Liver (tissue), 9 donors: ENCODE measurements around the gene POLR3GL. TPM values are rescaled to one million over a fixed set of nuclear protein-coding genes. Genes with fewer than 3 reads are reported as not detected.

Experiments
- DNase-seq: peaks from one replicate; pipeline ENCODE4 v3.0.0-alpha.2; 2017; ENCODE audit warnings: low spot score
- H3K27ac ChIP-seq, 2 donors: one replicate each; pipeline ENCODE4 v1.7.0; 2013; ENCODE audit warnings: inconsistent platforms in 2 of 2, low read length in 2 of 2, control low read depth in 1 of 2, low read depth in 1 of 2, mild to moderate bottlenecking in 1 of 2
- H3K27me3 ChIP-seq, 4 donors: one replicate each; pipeline versions ENCODE4 v1.6.1 to v1.7.0; 2013; ENCODE audit warnings: low read length in 3 of 4, inconsistent platforms in 1 of 4, mild to moderate bottlenecking in 1 of 4, moderate library complexity in 1 of 4; ENCODE audit not compliant: control insufficient read depth in 4 of 4, insufficient read depth in 4 of 4
- H3K36me3 ChIP-seq, 4 donors: one replicate each; pipeline versions ENCODE4 v1.6.1 to v1.7.0; 2013; ENCODE audit warnings: low read length in 3 of 4, mild to moderate bottlenecking in 3 of 4, low read depth in 1 of 4, moderate library complexity in 1 of 4; ENCODE audit not compliant: control insufficient read depth in 4 of 4, insufficient read depth in 3 of 4
- H3K4me1 ChIP-seq, 4 donors: one replicate each; pipeline versions ENCODE4 v1.6.1 to v1.7.0; 2013; ENCODE audit warnings: low read length in 3 of 4, mild to moderate bottlenecking in 3 of 4, moderate library complexity in 1 of 4; ENCODE audit not compliant: control insufficient read depth in 4 of 4, insufficient read depth in 4 of 4
- H3K4me3 ChIP-seq, 3 donors: one replicate each; pipeline versions ENCODE4 v1.6.1 to v1.7.0; 2013; ENCODE audit warnings: low read length in 3 of 3, control low read depth in 1 of 3, low read depth in 1 of 3, mild to moderate bottlenecking in 1 of 3
- H3K9ac ChIP-seq, 2 donors: one replicate each; pipeline ENCODE4 v1.7.0; 2013; ENCODE audit warnings: low read length in 2 of 2, mild to moderate bottlenecking in 2 of 2, moderate library complexity in 2 of 2, control low read depth in 1 of 2, low read depth in 1 of 2
- H3K9me3 ChIP-seq, 4 donors: one replicate each; pipeline versions ENCODE4 v1.6.1 to v1.7.0; 2013; ENCODE audit warnings: low read length in 3 of 4; ENCODE audit not compliant: control insufficient read depth in 4 of 4
- EGR1 ChIP-seq, 2 donors: IDR thresholded peaks; 2 replicates each; pipeline ENCODE4 v1.6.1; 2016 to 2018; ENCODE audit warnings: antibody characterized with exemption in 2 of 2, low read depth in 2 of 2
- FOXA1 ChIP-seq: IDR thresholded peaks from 2 replicates; pipeline ENCODE4 v1.6.1; 2016; ENCODE audit warnings: antibody characterized with exemption
- FOXA2 ChIP-seq: IDR thresholded peaks from 2 replicates; pipeline ENCODE4 v1.6.1; 2016; ENCODE audit warnings: antibody characterized with exemption
- GABPA ChIP-seq, 2 donors: IDR thresholded peaks in 1 of 2; conservative IDR thresholded peaks in 1 of 2; 2 replicates each; pipeline ENCODE4 v1.6.1; 2016; ENCODE audit warnings: antibody characterized with exemption in 2 of 2, mild to moderate bottlenecking in 1 of 2, moderate library complexity in 1 of 2
- HNF4A ChIP-seq, 2 donors: conservative IDR thresholded peaks; 2 replicates each; pipeline ENCODE4 v1.6.1; 2016; ENCODE audit warnings: antibody characterized with exemption in 2 of 2, mild to moderate bottlenecking in 2 of 2
- HNF4G ChIP-seq: IDR thresholded peaks from 2 replicates; pipeline ENCODE4 v1.6.1; 2016; ENCODE audit warnings: antibody characterized with exemption
- JUND ChIP-seq, 2 donors: IDR thresholded peaks; 2 replicates each; pipeline ENCODE4 v1.6.1; 2016; ENCODE audit warnings: antibody characterized with exemption in 2 of 2
- NR2F2 ChIP-seq: IDR thresholded peaks from 2 replicates; pipeline ENCODE4 v1.6.1; 2016; ENCODE audit warnings: antibody characterized with exemption
- RAD21 ChIP-seq, 2 donors: IDR thresholded peaks; 2 replicates each; pipeline ENCODE4 v1.6.1; 2016; ENCODE audit warnings: antibody characterized with exemption in 2 of 2, mild to moderate bottlenecking in 2 of 2
- RXRA ChIP-seq, 2 donors: IDR thresholded peaks; 2 replicates each; pipeline ENCODE4 v1.6.1; 2017 to 2018; ENCODE audit warnings: antibody characterized with exemption in 2 of 2, mild to moderate bottlenecking in 1 of 2
- SP1 ChIP-seq: IDR thresholded peaks from 2 replicates; pipeline ENCODE4 v1.6.1; 2018; ENCODE audit warnings: antibody characterized with exemption, mild to moderate bottlenecking
- TAF1 ChIP-seq: conservative IDR thresholded peaks from 2 replicates; pipeline ENCODE4 v1.6.1; 2016; ENCODE audit warnings: antibody characterized with exemption, mild to moderate bottlenecking
- YY1 ChIP-seq: IDR thresholded peaks from 2 replicates; pipeline ENCODE4 v1.6.1; 2016; ENCODE audit warnings: antibody characterized with exemption, mild to moderate bottlenecking
- WGBS: extraction: QIAGEN DNeasy Blood & Tissue Kit; methylation state at CpG from one replicate; pipeline ENCODE4 v1.1.7; 2013; 5-methylcytosine and 5-hydroxymethylcytosine counted together
- polyA plus RNA-seq, 2 donors: library from polyadenylated mRNA; stranded (reverse) in 1 of 2; unstranded in 1 of 2; fragments of 200-250 nt in 1 of 2; fragments of >200 nt in 1 of 2; fragmentation: Nextera tagmentation in 1 of 2; extraction: Ambion mirVana in 1 of 2; gene quantifications; one replicate each; pipeline versions ENCODE4 v1.2.1 to v1.2.3, GENCODE V29; 2013 to 2015
- total RNA-seq, 2 donors: library from RNA; depleted of rRNA; stranded (reverse); fragments of >200 nt; gene quantifications; one replicate each; pipeline ENCODE4 v1.2.3, GENCODE V29; 2014
- TF ChIP-seq, protein P1 (sequence below): IDR thresholded peaks from 2 replicates; pipeline ENCODE4 v1.6.1; 2016; ENCODE audit warnings: antibody characterized with exemption
- TF ChIP-seq, protein P2 (sequence below): fragments of 150-350 bp; IDR thresholded peaks from 2 replicates; pipeline ENCODE4 v1.5.1; 2017; ENCODE audit warnings: improper control_type of control experiment, low read depth, low read length; ENCODE audit not compliant: missing input control
- TF ChIP-seq, protein P3 (sequence below): IDR thresholded peaks from 2 replicates; pipeline ENCODE4 v1.6.1; 2016; ENCODE audit warnings: antibody characterized with exemption, mild to moderate bottlenecking
- TF ChIP-seq, protein P4 (sequence below): IDR thresholded peaks from 2 replicates; pipeline ENCODE4 v1.6.1; 2016; ENCODE audit warnings: antibody characterized with exemption
- TF ChIP-seq, protein P5 (sequence below): IDR thresholded peaks from 2 replicates; pipeline ENCODE4 v1.6.1; 2016; ENCODE audit warnings: antibody characterized with exemption
- donor health status: healthy.
- donor health status: healthy.
- donor health status: healthy.
- donor health status: healthy.
- donor health status: healthy.

The POLR3GL gene
- total and polyA plus RNA-seq, 4 donors, result 11.9 to 23.4 (median 16.2) TPM

DNA sequence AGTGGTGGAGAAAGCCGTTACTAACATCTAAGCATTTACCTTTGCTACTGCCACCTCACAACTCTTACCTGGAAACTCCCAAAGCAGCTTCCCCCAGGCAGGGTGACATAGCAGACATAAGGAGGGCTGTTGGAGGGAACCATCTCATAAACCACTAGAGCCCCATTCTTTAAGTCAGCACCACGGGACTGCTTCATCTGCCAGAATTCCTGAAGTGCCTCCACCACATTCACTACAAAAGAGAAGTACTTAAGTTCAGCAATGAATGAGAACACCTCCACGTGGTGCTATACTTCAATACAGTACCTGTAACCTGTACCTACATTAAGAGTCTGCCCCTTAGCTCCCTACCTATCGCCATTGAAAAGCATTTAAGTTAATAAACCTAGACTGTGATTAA lies 16.9 kb upstream of the POLR3GL start:
- DNase-seq, result no peak

DNA sequence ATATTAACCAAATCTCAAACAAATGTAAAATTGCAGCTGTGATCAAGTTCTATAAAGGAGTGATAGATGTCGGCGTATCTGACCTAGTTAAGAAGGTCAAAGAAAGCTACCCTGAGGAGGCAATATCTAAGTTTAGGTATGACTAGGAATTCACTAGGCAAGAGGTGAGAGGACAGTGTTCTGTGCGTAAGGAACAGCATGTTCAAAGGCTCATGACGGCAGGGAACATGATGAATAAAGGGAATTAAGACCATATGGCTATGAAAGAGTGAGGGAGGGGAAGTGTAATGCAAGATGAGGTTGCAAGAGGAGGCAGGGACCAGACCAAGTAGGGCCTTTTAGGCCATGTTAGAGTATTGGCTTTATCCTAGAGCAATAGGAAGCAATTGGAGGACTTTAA lies 15.3 kb upstream of the POLR3GL start:
- 96% methylated on average over 4 of the region's 4 CpGs for WGBS
- H3K27ac ChIP-seq, result no peak overlapping the region
- TF ChIP-seq EGR1 (IDR thresholded peaks at IDR 0.05; ENCODE audit: low read depth in 2 of 2), result no peak
- no peak for TF ChIP-seq HNF4G
- TF ChIP-seq, protein P1, sequence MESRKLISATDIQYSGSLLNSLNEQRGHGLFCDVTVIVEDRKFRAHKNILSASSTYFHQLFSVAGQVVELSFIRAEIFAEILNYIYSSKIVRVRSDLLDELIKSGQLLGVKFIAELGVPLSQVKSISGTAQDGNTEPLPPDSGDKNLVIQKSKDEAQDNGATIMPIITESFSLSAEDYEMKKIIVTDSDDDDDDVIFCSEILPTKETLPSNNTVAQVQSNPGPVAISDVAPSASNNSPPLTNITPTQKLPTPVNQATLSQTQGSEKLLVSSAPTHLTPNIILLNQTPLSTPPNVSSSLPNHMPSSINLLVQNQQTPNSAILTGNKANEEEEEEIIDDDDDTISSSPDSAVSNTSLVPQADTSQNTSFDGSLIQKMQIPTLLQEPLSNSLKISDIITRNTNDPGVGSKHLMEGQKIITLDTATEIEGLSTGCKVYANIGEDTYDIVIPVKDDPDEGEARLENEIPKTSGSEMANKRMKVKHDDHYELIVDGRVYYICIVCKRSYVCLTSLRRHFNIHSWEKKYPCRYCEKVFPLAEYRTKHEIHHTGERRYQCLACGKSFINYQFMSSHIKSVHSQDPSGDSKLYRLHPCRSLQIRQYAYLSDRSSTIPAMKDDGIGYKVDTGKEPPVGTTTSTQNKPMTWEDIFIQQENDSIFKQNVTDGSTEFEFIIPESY, result no peak
- no peak for TF ChIP-seq NR2F2
- TF ChIP-seq, protein P2, sequence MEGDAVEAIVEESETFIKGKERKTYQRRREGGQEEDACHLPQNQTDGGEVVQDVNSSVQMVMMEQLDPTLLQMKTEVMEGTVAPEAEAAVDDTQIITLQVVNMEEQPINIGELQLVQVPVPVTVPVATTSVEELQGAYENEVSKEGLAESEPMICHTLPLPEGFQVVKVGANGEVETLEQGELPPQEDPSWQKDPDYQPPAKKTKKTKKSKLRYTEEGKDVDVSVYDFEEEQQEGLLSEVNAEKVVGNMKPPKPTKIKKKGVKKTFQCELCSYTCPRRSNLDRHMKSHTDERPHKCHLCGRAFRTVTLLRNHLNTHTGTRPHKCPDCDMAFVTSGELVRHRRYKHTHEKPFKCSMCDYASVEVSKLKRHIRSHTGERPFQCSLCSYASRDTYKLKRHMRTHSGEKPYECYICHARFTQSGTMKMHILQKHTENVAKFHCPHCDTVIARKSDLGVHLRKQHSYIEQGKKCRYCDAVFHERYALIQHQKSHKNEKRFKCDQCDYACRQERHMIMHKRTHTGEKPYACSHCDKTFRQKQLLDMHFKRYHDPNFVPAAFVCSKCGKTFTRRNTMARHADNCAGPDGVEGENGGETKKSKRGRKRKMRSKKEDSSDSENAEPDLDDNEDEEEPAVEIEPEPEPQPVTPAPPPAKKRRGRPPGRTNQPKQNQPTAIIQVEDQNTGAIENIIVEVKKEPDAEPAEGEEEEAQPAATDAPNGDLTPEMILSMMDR, result no peak
- TF ChIP-seq RAD21 (IDR thresholded peaks at IDR 0.05), result no peak
- TF ChIP-seq JUND (IDR thresholded peaks at IDR 0.05), result no peak
- no peak for TF ChIP-seq HNF4A (conservative IDR thresholded peaks at IDR 0.05)
- TF ChIP-seq, protein P3, sequence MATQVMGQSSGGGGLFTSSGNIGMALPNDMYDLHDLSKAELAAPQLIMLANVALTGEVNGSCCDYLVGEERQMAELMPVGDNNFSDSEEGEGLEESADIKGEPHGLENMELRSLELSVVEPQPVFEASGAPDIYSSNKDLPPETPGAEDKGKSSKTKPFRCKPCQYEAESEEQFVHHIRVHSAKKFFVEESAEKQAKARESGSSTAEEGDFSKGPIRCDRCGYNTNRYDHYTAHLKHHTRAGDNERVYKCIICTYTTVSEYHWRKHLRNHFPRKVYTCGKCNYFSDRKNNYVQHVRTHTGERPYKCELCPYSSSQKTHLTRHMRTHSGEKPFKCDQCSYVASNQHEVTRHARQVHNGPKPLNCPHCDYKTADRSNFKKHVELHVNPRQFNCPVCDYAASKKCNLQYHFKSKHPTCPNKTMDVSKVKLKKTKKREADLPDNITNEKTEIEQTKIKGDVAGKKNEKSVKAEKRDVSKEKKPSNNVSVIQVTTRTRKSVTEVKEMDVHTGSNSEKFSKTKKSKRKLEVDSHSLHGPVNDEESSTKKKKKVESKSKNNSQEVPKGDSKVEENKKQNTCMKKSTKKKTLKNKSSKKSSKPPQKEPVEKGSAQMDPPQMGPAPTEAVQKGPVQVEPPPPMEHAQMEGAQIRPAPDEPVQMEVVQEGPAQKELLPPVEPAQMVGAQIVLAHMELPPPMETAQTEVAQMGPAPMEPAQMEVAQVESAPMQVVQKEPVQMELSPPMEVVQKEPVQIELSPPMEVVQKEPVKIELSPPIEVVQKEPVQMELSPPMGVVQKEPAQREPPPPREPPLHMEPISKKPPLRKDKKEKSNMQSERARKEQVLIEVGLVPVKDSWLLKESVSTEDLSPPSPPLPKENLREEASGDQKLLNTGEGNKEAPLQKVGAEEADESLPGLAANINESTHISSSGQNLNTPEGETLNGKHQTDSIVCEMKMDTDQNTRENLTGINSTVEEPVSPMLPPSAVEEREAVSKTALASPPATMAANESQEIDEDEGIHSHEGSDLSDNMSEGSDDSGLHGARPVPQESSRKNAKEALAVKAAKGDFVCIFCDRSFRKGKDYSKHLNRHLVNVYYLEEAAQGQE, result no peak
- TF ChIP-seq, protein P4, sequence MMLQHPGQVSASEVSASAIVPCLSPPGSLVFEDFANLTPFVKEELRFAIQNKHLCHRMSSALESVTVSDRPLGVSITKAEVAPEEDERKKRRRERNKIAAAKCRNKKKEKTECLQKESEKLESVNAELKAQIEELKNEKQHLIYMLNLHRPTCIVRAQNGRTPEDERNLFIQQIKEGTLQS, result no peak
- no peak for TF ChIP-seq TAF1
- no peak for TF ChIP-seq YY1
- no peak for TF ChIP-seq SP1
- no peak for TF ChIP-seq FOXA1
- no peak for TF ChIP-seq RXRA (IDR thresholded peaks at IDR 0.05)
- TF ChIP-seq FOXA2, result no peak

More for the DNA sequence above, 16.9 kb upstream of the POLR3GL start:
- Histone ChIP-seq H3K36me3 (peaks cover 1 to 5% (median 4%) of the 10 kb centered on the region in 4 donors), H3K9me3 (no peaks in the 10 kb centered on the region), H3K4me3 (no peak overlapping the region), H3K27me3 (no peaks in the 10 kb centered on the region), H3K9ac (no peak overlapping the region), H3K27ac (no peak overlapping the region), H3K4me1 (peaks cover 0 to 6% (median 0%) of the 10 kb centered on the region in 4 donors)
- TF ChIP-seq GABPA (IDR thresholded peaks at IDR 0.05 in 1 of 2, conservative IDR thresholded peaks at IDR 0.05 in 1 of 2) (no peak), RXRA (IDR thresholded peaks at IDR 0.05) (no peak), JUND (IDR thresholded peaks at IDR 0.05) (no peak), TAF1 (no peak), FOXA1 (no peak), HNF4A (conservative IDR thresholded peaks at IDR 0.05) (no peak), RAD21 (IDR thresholded peaks at IDR 0.05) (no peak), EGR1 (IDR thresholded peaks at IDR 0.05; ENCODE audit: low read depth in 2 of 2) (no peak)
- TF ChIP-seq, protein P4, result no peak
- TF ChIP-seq, protein P5, sequence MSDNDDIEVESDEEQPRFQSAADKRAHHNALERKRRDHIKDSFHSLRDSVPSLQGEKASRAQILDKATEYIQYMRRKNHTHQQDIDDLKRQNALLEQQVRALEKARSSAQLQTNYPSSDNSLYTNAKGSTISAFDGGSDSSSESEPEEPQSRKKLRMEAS, result no peak
- TF ChIP-seq, protein P3, result no peak
- WGBS, result 92% methylated on average over 4 of the region's 4 CpGs

More for the DNA sequence above, 15.3 kb upstream of the POLR3GL start:
- H3K9ac ChIP-seq, result no peak overlapping the region
- H3K9me3 ChIP-seq, result no peaks in the 10 kb centered on the region
- DNase-seq, result no peak
- H3K36me3 ChIP-seq, result peaks cover 0 to 2% (median 0%) of the 10 kb centered on the region in 4 donors
- H3K4me1 ChIP-seq, result peaks cover 0 to 6% (median 2%) of the 10 kb centered on the region in 4 donors
- no peak overlapping the region for H3K4me3 ChIP-seq
- H3K27me3 ChIP-seq, result no peaks in the 10 kb centered on the region
